Neural cell (in vitro differentiated cells): Measurements from ENCODE around the gene NDUFA12. TPM values are rescaled to one million over a fixed set of nuclear protein-coding genes. Genes with fewer than 3 reads are reported as not detected.

ENCODE experiments used
- H2AFZ ChIP-seq: fragments of 200-600, 300-800 bp; sonication (generic), shearing (Covaris generic); 2 replicates; pipeline ENCODE4 v1.6.0; 2014; ENCODE audit warnings: low read depth, mild to moderate bottlenecking, antibody characterized with exemption, low read length, moderate library complexity
- H3F3A ChIP-seq: fragments of 200-600 bp; shearing (Covaris generic); 2 replicates; pipeline ENCODE4 v1.6.1; 2016; ENCODE audit warnings: mild to moderate bottlenecking, moderate library complexity, mixed read lengths, antibody characterized with exemption, low read length; ENCODE audit not compliant: insufficient read depth, poor library complexity, severe bottlenecking
- H3K27ac ChIP-seq: fragments of 200-600, 300-800 bp; sonication (generic), shearing (Covaris generic); 2 replicates; pipeline ENCODE4 v1.5.1; 2014; ENCODE audit warnings: mild to moderate bottlenecking, low read length, moderate library complexity
- H3K27me3 ChIP-seq: fragments of 300-800, 200-600 bp; sonication (generic), shearing (Covaris generic); 2 replicates; pipeline ENCODE4 v1.6.0; 2014; ENCODE audit warnings: mild to moderate bottlenecking, low read depth, low read length, moderate library complexity; ENCODE audit not compliant: insufficient read depth
- H3K36me3 ChIP-seq: fragments of 300-800, 200-600 bp; sonication (generic), shearing (Covaris generic); 2 replicates; pipeline ENCODE4 v1.5.1; 2014; ENCODE audit warnings: mild to moderate bottlenecking, antibody characterized with exemption, low read length, moderate library complexity; ENCODE audit not compliant: insufficient read depth
- H3K4me2 ChIP-seq: fragments of 300-800, 200-600 bp; sonication (generic), shearing (Covaris generic); 2 replicates; pipeline ENCODE4 v1.6.0; 2014; ENCODE audit warnings: mild to moderate bottlenecking, low read length
- H3K4me3 ChIP-seq: fragments of 300-800, 200-600 bp; sonication (generic), shearing (Covaris generic); 2 replicates; pipeline ENCODE4 v1.5.1; 2014; ENCODE audit warnings: mild to moderate bottlenecking, low read length, moderate library complexity
- H3K79me2 ChIP-seq: fragments of 200-600 bp; shearing (Covaris generic); replicated peaks from 2 replicates; pipeline ENCODE4 v1.6.0; 2014; ENCODE audit warnings: mild to moderate bottlenecking, low read length, moderate library complexity; ENCODE audit not compliant: insufficient read depth
- H3K9ac ChIP-seq: fragments of 300-800, 200-600 bp; sonication (generic), shearing (Covaris generic); 2 replicates; pipeline ENCODE4 v1.6.1; 2016; ENCODE audit warnings: mild to moderate bottlenecking, low read length, mixed read lengths
- H3K9me2 ChIP-seq: fragments of 200-600 bp; shearing (Covaris generic); 2 replicates; pipeline ENCODE4 v1.6.1; 2016; ENCODE audit warnings: mild to moderate bottlenecking, low read length, mixed read lengths; ENCODE audit not compliant: insufficient read depth
- H3K9me3 ChIP-seq: fragments of 200-600, 300-800 bp; sonication (generic), shearing (Covaris generic); 2 replicates; pipeline ENCODE4 v1.6.1; 2016; ENCODE audit warnings: mild to moderate bottlenecking, mixed run types, low read length, moderate library complexity, mixed read lengths
- H4K20me1 ChIP-seq: fragments of 200-600 bp; shearing (Covaris generic); 2 replicates; pipeline ENCODE4 v1.6.1; 2016; ENCODE audit warnings: mild to moderate bottlenecking, mixed run types; ENCODE audit not compliant: insufficient read depth
- EP300 ChIP-seq: fragments of 450-650 bp; conservative IDR thresholded peaks from 2 replicates; pipeline ENCODE4 v1.6.1; 2014; ENCODE audit warnings: antibody characterized with exemption, mild to moderate bottlenecking, moderate library complexity; ENCODE audit not compliant: poor library complexity, severe bottlenecking
- EZH2 ChIP-seq: fragments of 200-600, 300-800 bp; shearing (Covaris generic), sonication (generic); IDR thresholded peaks from 2 replicates; pipeline ENCODE4 v1.6.1; 2014; ENCODE audit warnings: antibody characterized with exemption, low read length, borderline replicate concordance, mild to moderate bottlenecking; ENCODE audit not compliant: insufficient read depth, poor library complexity, severe bottlenecking
- MXI1 ChIP-seq: fragments of 450-650 bp; conservative IDR thresholded peaks from 2 replicates; pipeline ENCODE4 v1.6.1; 2014; ENCODE audit warnings: antibody characterized with exemption, mild to moderate bottlenecking; ENCODE audit not compliant: poor library complexity, severe bottlenecking
- POLR2AphosphoS5 ChIP-seq: IDR thresholded peaks from 2 replicates; pipeline ENCODE4 v1.6.1; 2012
- RAD21 ChIP-seq: fragments of 450-650 bp; conservative IDR thresholded peaks from 2 replicates; pipeline ENCODE4 v1.6.1; 2014; ENCODE audit warnings: antibody characterized with exemption, mild to moderate bottlenecking, moderate library complexity
- REST ChIP-seq: IDR thresholded peaks from 2 replicates; pipeline ENCODE4 v1.6.1; 2012; ENCODE audit warnings: borderline replicate concordance
- SMC3 ChIP-seq: fragments of 450-650 bp; conservative IDR thresholded peaks from 2 replicates; pipeline ENCODE4 v1.6.1; 2014; ENCODE audit warnings: antibody characterized with exemption, mild to moderate bottlenecking, moderate library complexity; ENCODE audit not compliant: poor library complexity
- TAF1 ChIP-seq: IDR thresholded peaks from 2 replicates; pipeline ENCODE4 v1.6.1; 2012; ENCODE audit warnings: low read depth
- polyA plus RNA-seq: library from polyadenylated mRNA; depleted of rRNA; stranded (reverse); fragments of >200 nt; gene quantifications from 2 replicates; pipeline ENCODE4 v1.2.3, GENCODE V29; 2014
- TF ChIP-seq, protein P1 (sequence below): fragments of 450-650 bp; IDR thresholded peaks from 2 replicates; pipeline ENCODE4 v1.5.1; 2014; ENCODE audit warnings: antibody characterized with exemption, mild to moderate bottlenecking, moderate library complexity; ENCODE audit not compliant: poor library complexity, severe bottlenecking

The NDUFA12 gene
- polyA plus RNA-seq, 1 donor from 2014 or later: 357 TPM

DNA sequence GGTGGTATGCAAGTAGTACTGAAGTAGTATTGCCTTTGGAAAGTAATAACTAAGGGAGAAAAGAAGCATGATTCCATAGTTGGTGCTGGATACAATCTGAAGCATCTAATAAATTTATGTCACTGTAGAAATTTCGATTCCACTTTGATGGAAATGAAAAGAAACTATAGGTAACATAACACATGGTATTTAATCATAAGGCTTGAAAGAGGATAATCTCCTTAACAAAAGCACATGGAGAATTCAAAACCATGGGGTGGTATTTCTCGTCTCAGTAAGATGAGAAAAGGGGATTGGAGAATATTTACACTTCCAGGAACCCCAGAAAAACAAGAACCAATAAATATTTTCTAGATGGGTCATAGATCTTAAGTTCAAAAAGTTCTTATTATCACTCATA, 72.7 kb downstream of the NDUFA12 start:
- Histone ChIP-seq H3K36me3 (no peaks in the 10 kb centered on the region), H2AFZ (no peak overlapping the region), H3K27me3 (no peaks in the 10 kb centered on the region), H3K4me2 (no peak overlapping the region), H3K27ac (no peak overlapping the region), H3K9me3 (no peaks in the 10 kb centered on the region), H3K9ac (no peak overlapping the region), H3K79me2 (no peaks in the 10 kb centered on the region), H3F3A (no peaks in the 10 kb centered on the region), H3K4me3 (no peak overlapping the region), H4K20me1 (no peaks in the 10 kb centered on the region), H3K9me2 (no peaks in the 10 kb centered on the region)
- TF ChIP-seq SMC3: no peak

GRCh38 chr12:94930216-94930654, 73.3 kb downstream of the NDUFA12 start:
- Histone ChIP-seq H3F3A (no peaks in the 10 kb centered on the region), H4K20me1 (no peaks in the 10 kb centered on the region), H2AFZ (no peak overlapping the region), H3K79me2 (no peaks in the 10 kb centered on the region), H3K9me2 (no peaks in the 10 kb centered on the region), H3K36me3 (no peaks in the 10 kb centered on the region), H3K4me2 (no peak overlapping the region), H3K9me3 (no peaks in the 10 kb centered on the region), H3K27ac (no peak overlapping the region), H3K4me3 (no peak overlapping the region), H3K27me3 (no peaks in the 10 kb centered on the region), H3K9ac (no peak overlapping the region)
- TF ChIP-seq TAF1 (no peak), EP300 (no peak), POLR2AphosphoS5 (no peak), REST (no peak), SMC3 (no peak), EZH2 (no peak), RAD21 (no peak), MXI1 (no peak)
- TF ChIP-seq, protein P1, sequence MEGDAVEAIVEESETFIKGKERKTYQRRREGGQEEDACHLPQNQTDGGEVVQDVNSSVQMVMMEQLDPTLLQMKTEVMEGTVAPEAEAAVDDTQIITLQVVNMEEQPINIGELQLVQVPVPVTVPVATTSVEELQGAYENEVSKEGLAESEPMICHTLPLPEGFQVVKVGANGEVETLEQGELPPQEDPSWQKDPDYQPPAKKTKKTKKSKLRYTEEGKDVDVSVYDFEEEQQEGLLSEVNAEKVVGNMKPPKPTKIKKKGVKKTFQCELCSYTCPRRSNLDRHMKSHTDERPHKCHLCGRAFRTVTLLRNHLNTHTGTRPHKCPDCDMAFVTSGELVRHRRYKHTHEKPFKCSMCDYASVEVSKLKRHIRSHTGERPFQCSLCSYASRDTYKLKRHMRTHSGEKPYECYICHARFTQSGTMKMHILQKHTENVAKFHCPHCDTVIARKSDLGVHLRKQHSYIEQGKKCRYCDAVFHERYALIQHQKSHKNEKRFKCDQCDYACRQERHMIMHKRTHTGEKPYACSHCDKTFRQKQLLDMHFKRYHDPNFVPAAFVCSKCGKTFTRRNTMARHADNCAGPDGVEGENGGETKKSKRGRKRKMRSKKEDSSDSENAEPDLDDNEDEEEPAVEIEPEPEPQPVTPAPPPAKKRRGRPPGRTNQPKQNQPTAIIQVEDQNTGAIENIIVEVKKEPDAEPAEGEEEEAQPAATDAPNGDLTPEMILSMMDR: no peak

DNA sequence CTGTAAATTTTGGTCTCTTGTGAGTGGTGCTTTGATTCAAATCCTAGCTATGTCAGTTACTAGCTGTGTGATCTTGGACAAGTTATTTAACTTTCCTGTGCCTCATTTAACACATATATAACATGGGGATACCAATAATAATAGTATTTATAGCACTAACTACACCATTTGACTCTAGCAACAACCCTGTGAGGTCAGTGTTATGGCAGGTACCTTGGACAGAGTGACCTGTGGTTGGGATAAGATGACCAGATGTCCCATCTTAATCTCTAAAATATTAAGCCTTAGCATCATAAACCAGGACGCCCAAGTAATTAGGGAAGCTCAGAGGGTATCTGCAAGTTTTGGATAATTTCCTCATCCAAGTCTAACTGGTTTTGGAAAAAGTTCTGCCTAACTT, 73.7 kb downstream of the NDUFA12 start:
- Histone ChIP-seq H3K79me2 (no peaks in the 10 kb centered on the region), H4K20me1 (no peaks in the 10 kb centered on the region), H3K4me3 (no peak overlapping the region), H3K27ac (no peak overlapping the region), H3K36me3 (no peaks in the 10 kb centered on the region), H3K27me3 (no peaks in the 10 kb centered on the region), H3K9ac (no peak overlapping the region), H3K9me3 (no peaks in the 10 kb centered on the region), H2AFZ (no peak overlapping the region), H3K4me2 (no peak overlapping the region), H3F3A (no peaks in the 10 kb centered on the region), H3K9me2 (no peaks in the 10 kb centered on the region)
- TF ChIP-seq EZH2 (no peak), SMC3 (no peak), EP300 (no peak), REST (no peak), TAF1 (no peak), RAD21 (no peak), POLR2AphosphoS5 (no peak), MXI1 (no peak)
- TF ChIP-seq, protein P1: no peak
